HG03575 (cell line): Measurements from ENCODE around the gene IKZF1.

Experiments
- ATAC-seq: cut with Tn5 transposase; IDR thresholded peaks from one replicate; pipeline ENCODE4 v1.9.1; 2021; ENCODE audit not compliant: unreplicated experiment, insufficient number of reproducible peaks, low FRiP score; ENCODE audit errors: extremely low read depth

Gene IKZF1

DNA sequence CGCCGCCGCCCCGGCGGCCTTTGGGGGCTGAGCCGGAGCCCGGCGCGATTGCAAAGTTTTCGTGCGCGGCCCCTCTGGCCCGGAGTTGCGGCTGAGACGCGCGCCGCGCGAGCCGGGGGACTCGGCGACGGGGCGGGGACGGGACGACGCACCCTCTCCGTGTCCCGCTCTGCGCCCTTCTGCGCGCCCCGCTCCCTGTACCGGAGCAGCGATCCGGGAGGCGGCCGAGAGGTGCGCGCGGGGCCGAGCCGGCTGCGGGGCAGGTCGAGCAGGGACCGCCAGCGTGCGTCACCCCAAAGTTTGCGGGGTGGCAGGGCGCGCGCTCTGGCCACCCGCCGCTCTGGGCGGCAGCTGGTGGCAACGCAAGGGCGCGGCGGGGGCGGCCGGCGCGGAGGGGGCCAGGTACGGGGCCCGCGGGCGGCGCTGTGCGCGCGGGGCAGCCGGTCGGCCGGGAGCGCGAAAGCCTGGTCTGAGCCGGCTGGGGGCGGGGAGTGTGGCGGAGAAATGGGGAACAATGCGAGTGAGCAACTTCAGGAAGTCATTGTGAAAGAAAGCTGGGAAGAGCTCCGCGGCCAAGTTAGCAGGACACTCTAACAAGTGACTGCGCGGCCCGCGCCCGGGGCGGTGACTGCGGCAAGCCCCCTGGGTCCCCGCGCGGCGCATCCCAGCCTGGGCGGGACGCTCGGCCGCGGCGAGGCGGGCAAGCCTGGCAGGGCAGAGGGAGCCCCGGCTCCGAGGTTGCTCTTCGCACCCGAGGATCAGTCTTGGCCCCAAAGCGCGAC lies at the start of gene IKZF1:
TSS of gene IKZF1 (plus strand) at position 588 of the 782 bp plus-strand sequence. CDS start 14,346 bp downstream, outside the sequence.
- no peak for ATAC-seq

DNA sequence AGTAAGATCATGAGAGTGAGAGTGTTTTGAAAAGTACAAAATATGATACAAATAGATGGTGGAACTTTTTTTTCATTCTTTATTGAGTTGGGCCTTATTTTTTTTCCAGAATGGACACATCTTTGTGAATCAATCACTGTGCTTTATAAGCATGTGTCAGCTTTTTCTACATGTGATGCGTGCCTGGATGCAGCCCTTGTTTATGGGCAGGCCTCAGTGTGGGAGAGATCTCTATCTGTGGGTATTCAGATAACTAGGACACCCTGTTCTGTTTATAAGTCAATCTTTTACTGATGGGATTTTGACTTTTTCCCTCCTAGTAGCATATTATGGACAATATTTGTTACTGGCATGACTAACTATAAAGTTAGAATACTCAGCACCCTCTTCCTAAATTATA lies 42.9 kb upstream of the IKZF1 start:
- no peak for ATAC-seq

DNA sequence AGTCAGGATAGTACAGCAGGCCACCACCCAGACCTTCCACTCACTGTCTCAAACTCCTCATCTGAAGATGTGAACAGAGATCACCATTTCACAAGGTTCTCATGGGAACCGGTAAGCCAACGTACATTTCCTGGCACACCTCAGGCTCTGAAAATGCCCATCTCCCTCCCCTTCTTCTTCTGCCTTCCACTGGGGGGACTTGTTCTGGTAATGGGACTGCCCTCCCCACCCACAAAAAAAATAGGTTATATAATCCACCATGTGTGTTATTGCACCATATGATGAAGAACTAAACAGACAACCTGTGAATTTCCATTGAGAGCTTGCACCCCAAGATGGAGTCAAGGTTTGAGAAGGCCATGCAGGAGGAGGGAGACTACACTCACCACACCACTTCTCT lies 42.1 kb upstream of the IKZF1 start:
- ATAC-seq = no peak

DNA sequence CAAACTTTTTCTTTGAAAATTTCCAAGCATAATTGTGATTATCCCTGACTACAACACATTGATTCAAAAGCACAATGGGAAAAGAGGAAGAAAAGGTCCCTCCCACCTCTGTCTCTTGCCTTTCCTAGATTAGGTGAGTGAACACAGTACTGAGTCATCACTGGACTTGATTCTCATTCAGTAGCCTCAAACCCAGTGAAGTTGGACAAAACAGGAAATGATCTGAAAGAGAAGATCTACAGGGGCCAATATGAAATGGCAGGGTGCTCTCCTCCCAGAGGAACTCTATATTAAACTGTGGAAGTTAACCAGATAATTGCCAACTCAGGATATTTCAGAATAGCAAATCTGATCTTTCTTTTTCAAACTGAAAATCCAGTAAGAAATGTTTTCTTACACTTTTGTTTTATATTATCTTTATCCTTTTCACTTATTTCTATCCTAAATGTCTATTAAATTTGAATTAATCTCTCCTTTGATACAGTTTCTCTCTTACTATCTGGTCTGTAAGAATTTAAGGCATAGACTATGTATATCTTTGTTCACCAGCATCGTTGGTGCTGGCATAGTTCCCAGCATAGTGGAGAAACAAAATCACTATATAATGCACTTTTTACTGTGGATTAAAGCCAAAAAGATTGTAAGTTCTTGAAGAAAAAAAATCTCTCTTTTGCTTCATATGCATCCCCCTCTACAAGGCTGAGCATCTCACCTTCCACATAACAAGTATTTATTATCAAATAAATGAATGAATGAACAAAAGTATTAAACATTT lies 41.4 kb upstream of the IKZF1 start:
- ATAC-seq = peak; percentile 48

DNA sequence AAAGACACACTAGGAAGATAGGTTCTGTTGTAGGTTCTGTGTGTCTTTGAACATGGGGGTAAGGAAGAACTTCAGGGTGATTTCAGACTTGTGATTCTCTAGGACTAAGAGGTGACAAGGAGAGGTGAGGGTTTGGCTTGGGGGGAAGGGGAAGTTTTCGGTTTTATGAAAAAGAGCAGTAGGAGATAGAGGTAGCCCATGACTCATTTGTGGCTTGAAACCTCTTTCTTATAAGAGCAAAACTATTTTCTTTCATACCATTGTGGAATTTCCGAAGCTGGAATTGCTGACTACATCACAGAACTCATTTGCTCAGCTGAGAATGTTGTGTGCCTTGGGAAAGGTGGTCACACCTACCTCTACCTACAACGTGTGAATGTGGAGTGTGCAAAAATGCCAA lies 39.6 kb upstream of the IKZF1 start:
- ATAC-seq = no peak

DNA sequence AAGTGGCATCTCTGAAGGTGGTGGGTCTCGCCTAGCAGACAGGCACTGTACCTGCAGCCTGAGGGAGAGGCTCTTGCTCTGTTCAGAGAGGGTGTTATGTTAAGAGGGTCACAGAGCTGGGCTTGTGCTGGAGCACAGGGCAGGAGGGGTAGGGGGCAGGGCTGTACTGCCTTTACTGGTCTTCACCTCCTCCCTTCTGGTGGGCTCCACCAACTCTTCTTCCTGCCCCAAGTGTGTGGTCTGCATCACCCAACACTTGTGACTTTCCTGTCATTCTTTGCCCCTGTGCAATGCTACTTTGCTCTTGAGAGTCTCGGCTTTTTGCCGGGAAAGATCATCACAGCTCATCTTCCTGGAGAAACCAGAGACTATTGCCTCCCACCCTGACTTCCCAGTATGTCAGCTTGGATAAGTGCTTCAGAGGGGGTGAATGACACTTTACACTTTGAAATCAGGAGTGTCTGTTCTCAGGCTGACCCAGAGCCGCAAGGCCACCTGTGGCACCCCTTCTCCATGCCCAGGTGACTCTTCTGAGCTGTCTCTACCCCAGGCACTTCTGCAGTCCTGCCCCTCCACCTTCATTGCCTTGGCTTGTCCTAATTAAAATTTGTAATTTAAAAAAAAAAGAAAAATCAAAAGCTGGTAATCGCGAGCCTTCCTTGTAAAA lies 38.4 kb upstream of the IKZF1 start:
- no peak for ATAC-seq

DNA sequence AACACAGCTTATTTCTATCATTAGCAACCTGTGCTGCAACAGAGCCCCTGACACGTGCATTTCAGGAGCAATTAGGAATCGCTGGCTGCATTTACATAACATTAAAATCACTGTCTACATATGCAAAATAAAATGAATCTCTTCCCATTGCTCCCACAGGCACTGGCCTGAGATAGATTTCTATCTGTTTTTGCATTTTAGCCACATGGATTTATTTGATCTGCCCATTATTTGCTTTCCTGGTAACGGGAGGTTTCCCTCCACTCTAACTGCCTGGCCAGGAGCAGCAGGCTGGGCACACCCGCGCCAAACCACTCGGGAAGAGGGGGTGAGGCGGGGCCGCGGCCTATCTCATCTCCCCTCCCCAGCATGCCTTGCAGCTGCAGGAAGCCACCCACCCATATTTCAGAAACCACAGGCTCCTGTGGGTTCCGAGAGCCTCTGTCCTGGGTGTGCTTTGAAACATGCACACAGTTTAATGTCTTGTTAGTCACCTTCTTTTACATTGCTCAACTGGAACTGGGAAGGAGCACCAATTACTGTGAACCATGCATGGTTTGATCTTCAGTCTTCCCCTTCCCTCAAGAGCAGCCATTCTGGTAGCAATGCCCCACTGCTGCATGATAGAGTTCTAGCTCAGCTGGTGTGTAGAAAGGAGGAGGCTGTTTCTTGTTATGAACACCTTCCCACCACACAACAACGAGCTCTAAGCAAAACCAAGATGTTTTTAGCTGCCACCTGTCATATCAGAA lies 37.7 kb upstream of the IKZF1 start:
- ATAC-seq = peak; percentile 41

DNA sequence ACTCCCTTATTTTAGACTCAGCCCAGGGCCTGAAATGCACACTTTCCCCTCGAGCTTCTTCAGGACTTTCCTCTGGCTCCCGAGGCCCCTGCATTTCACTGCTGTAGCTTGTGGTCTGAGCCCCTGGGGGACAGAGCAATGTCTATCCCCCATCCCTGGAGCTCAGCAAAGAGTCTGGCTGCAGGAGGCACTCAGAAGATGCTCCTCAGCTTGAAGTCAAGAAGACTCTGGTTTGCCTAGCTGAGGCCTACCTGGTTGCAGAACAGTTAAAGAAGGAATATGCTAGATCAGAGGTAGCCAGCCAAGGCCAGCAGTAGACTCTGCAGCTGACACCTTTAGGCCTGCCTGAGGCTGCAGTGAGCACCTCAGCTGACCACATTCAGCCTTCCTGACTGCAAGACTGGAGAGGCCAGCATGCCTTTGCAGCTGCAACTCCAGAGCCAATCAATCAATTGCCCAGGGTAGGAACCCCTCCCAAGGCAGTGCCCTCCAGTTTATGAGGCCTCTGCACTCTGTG lies 36.9 kb upstream of the IKZF1 start:
- no peak for ATAC-seq

DNA sequence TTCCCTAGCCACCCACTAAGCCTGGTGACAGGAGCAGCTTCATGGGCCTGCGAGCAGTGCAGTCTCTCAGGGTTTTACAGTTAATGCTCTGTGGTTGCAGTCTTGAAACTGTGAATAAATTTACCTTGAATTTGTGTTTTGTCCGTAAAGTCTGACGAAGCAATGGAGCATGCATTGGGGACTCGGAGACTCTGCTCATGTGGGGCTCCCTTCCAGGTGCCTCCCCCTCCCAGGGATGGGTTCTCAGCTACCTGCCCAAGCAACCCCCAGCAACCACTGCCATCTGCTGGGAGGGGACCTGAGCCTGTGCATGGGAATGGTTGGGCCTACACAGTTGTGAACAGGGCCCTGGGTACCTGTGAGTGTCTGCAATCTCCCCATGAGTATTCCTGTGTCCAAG lies 36.3 kb upstream of the IKZF1 start:
- ATAC-seq = no peak

DNA sequence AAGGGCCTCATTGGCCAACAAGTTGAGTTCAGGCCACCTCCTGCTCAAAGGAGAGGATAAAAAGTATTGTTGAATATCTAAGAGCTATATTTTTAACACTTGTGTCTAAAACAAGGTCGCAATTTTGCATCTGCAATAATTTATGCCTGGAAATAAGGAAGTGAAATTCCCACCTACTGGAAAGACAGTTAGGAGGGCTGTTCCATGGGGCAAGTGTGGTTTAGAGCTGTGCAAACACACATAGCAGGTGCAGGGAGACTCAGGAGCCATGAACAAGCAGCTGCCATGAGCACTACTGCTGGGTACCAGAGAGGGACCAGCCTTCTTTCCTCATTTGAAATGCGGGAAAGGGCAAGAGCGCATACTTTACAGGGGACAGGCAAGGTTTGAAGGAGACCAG lies 35.5 kb upstream of the IKZF1 start:
- ATAC-seq = no peak

DNA sequence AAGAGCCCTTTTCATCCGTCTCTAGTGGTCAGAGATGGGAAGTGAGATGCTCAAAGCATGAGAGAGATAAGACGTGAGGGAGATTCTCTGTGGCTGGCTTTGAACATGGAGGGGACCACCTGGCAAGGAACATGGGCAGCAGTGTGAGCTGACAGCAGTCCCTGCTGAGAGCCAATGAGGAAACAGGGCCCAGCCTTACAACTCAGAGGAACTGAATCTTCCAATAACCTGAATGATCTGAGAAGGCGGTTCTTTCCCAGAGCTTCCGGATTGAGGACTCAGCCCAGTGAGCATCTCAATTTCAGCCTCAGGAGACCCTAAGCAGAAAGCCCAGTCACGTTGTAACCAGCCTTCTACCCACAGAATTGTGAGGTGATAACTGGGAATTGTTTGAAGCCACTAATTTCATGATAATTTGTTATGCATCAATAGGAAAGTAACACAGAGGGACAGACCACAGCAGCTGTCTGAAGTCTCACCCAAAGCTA lies 33.9 kb upstream of the IKZF1 start:
- ATAC-seq = no peak

DNA sequence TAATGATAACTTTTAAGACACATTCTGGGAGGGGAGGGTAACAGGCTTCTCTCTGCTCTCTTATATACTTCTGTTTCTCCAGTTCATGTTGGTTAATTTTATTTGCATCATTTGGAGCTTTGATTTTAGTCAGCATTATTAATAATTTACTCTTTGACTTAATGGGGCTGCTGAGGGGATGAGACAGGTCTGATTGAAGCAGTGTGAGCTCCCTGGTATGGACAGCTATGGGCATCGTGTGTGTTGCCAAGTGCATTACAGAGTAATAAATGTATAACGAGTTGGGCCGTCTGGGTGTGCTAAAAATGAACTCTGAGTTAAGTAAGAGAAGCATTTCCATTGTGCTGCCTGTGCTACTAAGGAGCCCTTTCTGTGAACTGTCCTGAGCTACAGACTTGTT lies 31.7 kb upstream of the IKZF1 start:
- ATAC-seq = no peak

DNA sequence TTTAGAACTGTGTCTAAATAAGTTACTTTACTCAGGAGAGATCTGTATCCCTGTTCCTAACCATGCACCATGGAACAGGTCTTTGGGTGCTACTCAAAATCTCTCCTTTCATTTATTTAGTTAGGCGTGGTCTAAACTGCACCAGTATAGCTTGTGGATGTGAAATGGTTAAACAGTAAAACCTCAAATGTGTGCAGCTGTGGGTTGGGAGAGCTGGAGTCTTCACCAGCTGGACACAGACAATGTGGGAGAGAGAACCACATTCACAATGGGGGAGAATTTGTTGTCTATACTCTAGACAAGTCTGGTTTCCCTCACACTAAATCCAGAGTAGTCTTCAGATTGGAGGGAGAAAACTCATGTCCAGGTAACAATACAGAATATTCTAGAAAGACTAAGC lies 31.2 kb upstream of the IKZF1 start:
- ATAC-seq = no peak

DNA sequence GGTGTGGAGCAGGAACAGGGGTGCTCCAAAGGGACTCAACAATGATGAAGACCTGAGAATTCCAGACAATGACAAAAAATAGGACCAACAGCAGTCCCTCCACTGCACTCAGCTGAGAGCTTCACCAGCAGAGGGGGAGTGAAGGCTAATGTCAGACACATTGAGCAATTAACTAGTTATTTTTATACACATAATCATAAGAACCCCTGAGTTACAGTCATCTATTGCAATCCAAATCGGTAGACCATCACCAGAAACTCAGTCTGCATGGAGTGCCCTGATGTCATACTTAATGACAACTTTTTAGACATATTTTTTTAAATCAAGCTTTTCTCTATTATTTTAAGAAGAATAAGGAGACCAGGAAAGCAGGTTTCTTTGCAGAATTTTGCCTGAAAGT lies 30.6 kb upstream of the IKZF1 start:
- ATAC-seq = no peak

DNA sequence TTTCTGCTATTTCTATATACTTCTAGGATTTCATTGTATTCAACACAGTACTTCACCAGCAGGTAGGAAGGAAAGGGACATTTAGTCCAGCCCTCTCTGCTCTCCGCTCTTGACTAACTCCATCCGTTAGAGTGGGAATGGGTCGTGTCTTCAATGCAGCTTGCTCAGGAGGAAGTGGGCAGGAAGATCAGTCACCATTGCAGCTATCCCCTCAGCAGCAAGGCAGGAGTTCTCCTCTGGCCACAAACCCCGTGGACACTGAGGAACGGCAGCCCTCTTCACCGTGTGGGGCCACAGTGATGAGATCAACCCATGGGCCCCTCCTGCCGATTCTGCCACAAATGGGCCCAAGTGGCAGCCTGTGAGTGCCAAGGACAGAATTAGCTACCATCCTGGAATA lies 30.2 kb upstream of the IKZF1 start:
- ATAC-seq = no peak

DNA sequence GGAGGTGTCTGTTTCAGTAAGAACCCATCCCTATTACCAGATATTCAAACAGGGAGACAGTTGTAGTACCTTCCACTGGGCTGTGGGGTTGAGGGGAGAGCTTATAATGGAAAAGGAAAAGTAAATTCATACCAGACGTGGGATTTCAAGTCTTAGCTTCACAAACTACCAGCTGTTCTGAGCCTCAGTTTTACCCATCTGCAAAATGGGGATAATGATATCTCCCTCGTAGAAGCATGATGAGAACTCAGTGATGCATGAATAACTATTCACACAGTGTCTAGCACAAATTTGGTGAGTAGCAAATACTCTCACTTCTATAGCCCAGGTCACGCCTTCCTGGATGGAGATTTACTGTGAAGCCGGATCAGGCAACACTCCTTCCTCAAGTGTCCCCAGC lies 29.1 kb upstream of the IKZF1 start:
- ATAC-seq = no peak

DNA sequence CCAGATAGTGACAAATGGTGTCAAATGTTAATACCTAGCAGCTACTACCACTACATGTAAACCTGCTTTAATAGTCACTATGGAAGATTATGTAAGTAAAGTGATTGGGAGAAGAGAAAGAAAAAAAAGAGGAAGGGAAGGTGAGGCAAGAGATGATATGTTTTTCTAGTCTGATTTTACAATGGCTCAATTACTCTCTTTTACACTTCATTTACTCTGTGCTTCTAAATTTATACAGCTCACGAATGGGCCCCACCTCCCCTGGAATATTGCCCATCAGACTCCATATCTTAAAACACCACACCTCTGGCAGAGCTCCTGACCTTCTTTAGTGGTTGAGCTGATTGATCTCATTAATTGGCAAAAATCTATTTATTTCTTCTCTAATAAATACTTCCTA lies 28.0 kb upstream of the IKZF1 start:
- ATAC-seq = no peak

DNA sequence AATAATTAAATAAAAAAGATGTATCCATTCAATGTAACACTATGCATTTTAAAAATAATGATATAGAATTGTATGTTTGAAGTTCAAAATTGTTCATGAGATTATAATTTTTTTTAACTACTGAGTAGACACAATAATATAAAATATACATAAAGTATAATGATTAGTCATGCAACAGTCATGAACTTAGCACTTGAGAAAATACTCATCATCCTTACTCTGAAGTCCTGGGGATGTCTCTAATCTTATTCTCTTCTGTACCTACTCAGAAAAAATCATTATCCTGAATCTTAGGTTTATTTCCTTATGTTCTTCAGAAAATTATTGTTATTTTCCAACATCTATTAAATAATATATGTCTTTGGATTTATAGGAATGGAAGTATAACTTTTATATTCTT lies 26.4 kb upstream of the IKZF1 start:
- no peak for ATAC-seq
